H1 (cell line): ENCODE results near the gene ARHGAP8. TPM values are rescaled to one million over a fixed set of nuclear protein-coding genes. Genes with fewer than 3 reads are reported as not detected.
A peak's percentile ranks its signal among the peaks of the same experiment; 100 is the strongest.

Experiments
- CTCF ChIA-PET: fragments of 300-600 bp; sonication (Branson Sonifier 250); formaldehyde crosslinking; loops from one replicate; lab custom pipeline; 2021; ENCODE audit not compliant: partially characterized antibody; lab: Charles Lee
- POLR2A ChIA-PET: fragments of 300-600 bp; sonication (Branson Sonifier 250); formaldehyde crosslinking; loops from one replicate; lab custom pipeline; 2021; ENCODE audit warnings: inconsistent platforms; ENCODE audit not compliant: partially characterized antibody; lab: Charles Lee
- DNase-seq, 2 experiments: peaks; one replicate each; pipeline versions ENCODE4 v3.0.0 to v3.0.0-alpha.2; 2010 to 2022; ENCODE audit warnings: low spot score in 2 of 2, low read depth in 1 of 2, mixed read lengths in 1 of 2
- FAIRE-seq: peaks from 2 replicates; lab custom pipeline; 2011; peaks lifted over from hg19 to GRCh38; lab: Jason Lieb, UNC
- H2AFZ ChIP-seq: 2 replicates; pipeline ENCODE4 v1.8.1; 2012; ENCODE audit warnings: low read length, inconsistent platforms
- H2AK5ac ChIP-seq: 2 replicates; pipeline ENCODE4 v1.6.1; 2013; ENCODE audit warnings: low read depth, low read length
- H2BK120ac ChIP-seq: replicated peaks from 2 replicates; pipeline ENCODE3; 2013; ENCODE audit warnings: low read depth, low read length, inconsistent platforms
- H2BK12ac ChIP-seq: 2 replicates; pipeline ENCODE4 v1.6.1; 2013; ENCODE audit warnings: low read depth, low read length
- H2BK15ac ChIP-seq: 2 replicates; pipeline ENCODE4 v1.6.1; 2013; ENCODE audit warnings: low read length
- H2BK20ac ChIP-seq: 2 replicates; pipeline ENCODE4 v1.6.1; 2013; ENCODE audit warnings: low read length
- H2BK5ac ChIP-seq: 2 replicates; pipeline ENCODE4 v1.6.1; 2013; ENCODE audit warnings: low read depth, low read length
- H3K14ac ChIP-seq: 2 replicates; pipeline ENCODE4 v1.6.1; 2013; ENCODE audit warnings: inconsistent platforms; ENCODE audit not compliant: insufficient read length
- H3K18ac ChIP-seq: 2 replicates; pipeline ENCODE4 v1.6.1; 2013; ENCODE audit warnings: low read length; ENCODE audit errors: extremely low read depth
- H3K23ac ChIP-seq: 2 replicates; pipeline ENCODE4 v1.6.1; 2013; ENCODE audit warnings: inconsistent platforms; ENCODE audit not compliant: insufficient read length
- H3K23me2 ChIP-seq: 2 replicates; pipeline ENCODE4 v1.6.1; 2013; ENCODE audit warnings: low read depth, low read length
- H3K27ac ChIP-seq: 2 replicates; pipeline ENCODE4 v1.6.1; 2011; ENCODE audit warnings: low read depth, low read length, inconsistent platforms
- H3K27me3 ChIP-seq, 4 experiments: replicated peaks in 1 of 4; 1 replicate in 1 of 4; 2 replicates in 3 of 4; pipeline versions ENCODE4 v1.6.1 to v1.8.1; 2011 to 2013; ENCODE audit warnings: low read length in 3 of 4, mild to moderate bottlenecking in 3 of 4, inconsistent platforms in 2 of 4, mixed read lengths in 2 of 4, moderate library complexity in 1 of 4; ENCODE audit not compliant: control insufficient read depth in 3 of 4, insufficient read depth in 3 of 4; ENCODE audit errors: extremely low read depth in 1 of 4
- H3K36me3 ChIP-seq, 4 experiments: 2 replicates each; pipeline versions ENCODE4 v1.6.1 to v1.8.1; 2011 to 2013; ENCODE audit warnings: mild to moderate bottlenecking in 4 of 4, low read length in 3 of 4, moderate library complexity in 2 of 4, control low read depth in 1 of 4, inconsistent platforms in 1 of 4; ENCODE audit not compliant: insufficient read depth in 4 of 4, control insufficient read depth in 2 of 4
- H3K4ac ChIP-seq: replicated peaks from 2 replicates; pipeline ENCODE3; 2013; ENCODE audit warnings: low read length, low read depth, mixed read lengths, inconsistent platforms; ENCODE audit not compliant: insufficient read length
- H3K4me1 ChIP-seq, 4 experiments: replicated peaks in 1 of 4; 1 replicate in 1 of 4; 2 replicates in 3 of 4; pipeline versions ENCODE4 v1.6.1 to v1.8.1; 2011 to 2013; ENCODE audit warnings: low read length in 3 of 4, inconsistent platforms in 2 of 4, mixed read lengths in 1 of 4; ENCODE audit not compliant: insufficient read depth in 4 of 4, control insufficient read depth in 3 of 4
- H3K4me2 ChIP-seq, 2 experiments: 2 replicates each; pipeline versions ENCODE4 v1.6.1 to v1.8.1; 2011 to 2013; ENCODE audit warnings: low read depth in 2 of 2, low read length in 2 of 2, control low read depth in 1 of 2, inconsistent platforms in 1 of 2, mild to moderate bottlenecking in 1 of 2; ENCODE audit not compliant: insufficient read depth in 1 of 2
- H3K4me3 ChIP-seq, 4 experiments: fragments of 200-600, 300-600 bp in 1 of 4; sonication (generic), shearing (Covaris generic), sonication (Bioruptor Twin) in 1 of 4; 2 replicates each; pipeline versions ENCODE4 v1.5.1 to v1.8.1; 2011 to 2016; ENCODE audit warnings: low read length in 4 of 4, low read depth in 3 of 4, control low read depth in 2 of 4, inconsistent platforms in 2 of 4, mild to moderate bottlenecking in 2 of 4, mixed read lengths in 1 of 4, moderate library complexity in 1 of 4; ENCODE audit not compliant: insufficient read depth in 2 of 4; ENCODE audit errors: extremely low read depth in 1 of 4
- H3K56ac ChIP-seq: replicated peaks from 2 replicates; pipeline ENCODE3; 2013; ENCODE audit warnings: low read depth, mild to moderate bottlenecking, mixed read lengths, low read length, inconsistent platforms; ENCODE audit not compliant: insufficient read length
- H3K79me1 ChIP-seq: 2 replicates; pipeline ENCODE4 v1.6.1; 2013; ENCODE audit warnings: low read depth, low read length, control low read depth
- H3K79me2 ChIP-seq, 2 experiments: 2 replicates each; pipeline versions ENCODE4 v1.6.1 to v1.8.1; 2012 to 2013; ENCODE audit warnings: low read length in 2 of 2, mild to moderate bottlenecking in 2 of 2, inconsistent platforms in 1 of 2; ENCODE audit not compliant: insufficient read depth in 2 of 2, control insufficient read depth in 1 of 2
- H3K9ac ChIP-seq, 4 experiments: replicated peaks in 1 of 4; 1 replicate in 1 of 4; 2 replicates in 3 of 4; pipeline versions ENCODE4 v1.6.1 to v1.8.1; 2011 to 2013; ENCODE audit warnings: low read depth in 3 of 4, low read length in 3 of 4, control low read depth in 2 of 4, mild to moderate bottlenecking in 2 of 4, moderate library complexity in 2 of 4, inconsistent platforms in 1 of 4; ENCODE audit errors: extremely low read depth in 1 of 4
- H3K9me3 ChIP-seq, 2 experiments: 2 replicates each; pipeline versions ENCODE4 v1.6.1 to v1.8.1; 2012 to 2013; ENCODE audit warnings: mild to moderate bottlenecking in 2 of 2, moderate library complexity in 2 of 2, control low read depth in 1 of 2, inconsistent platforms in 1 of 2, low read depth in 1 of 2, low read length in 1 of 2, mixed read lengths in 1 of 2; ENCODE audit not compliant: insufficient read depth in 2 of 2
- H4K20me1 ChIP-seq, 2 experiments: replicated peaks in 1 of 2; 2 replicates each; pipeline versions ENCODE3 to v1.8.1; 2011 to 2013; ENCODE audit warnings: inconsistent platforms in 2 of 2, low read length in 2 of 2, mild to moderate bottlenecking in 1 of 2; ENCODE audit not compliant: insufficient read depth in 2 of 2, control insufficient read depth in 1 of 2
- H4K5ac ChIP-seq: 2 replicates; pipeline ENCODE4 v1.6.1; 2013; ENCODE audit warnings: low read length, low read depth, mixed read lengths, inconsistent platforms; ENCODE audit not compliant: insufficient read length
- H4K8ac ChIP-seq: 2 replicates; pipeline ENCODE4 v1.8.0; 2013; ENCODE audit warnings: mild to moderate bottlenecking, moderate library complexity, low read length, inconsistent platforms; ENCODE audit not compliant: insufficient read depth; ENCODE audit errors: extremely low read depth
- H4K91ac ChIP-seq: replicated peaks from 2 replicates; pipeline ENCODE3; 2013; ENCODE audit warnings: low read length, mixed read lengths, inconsistent platforms; ENCODE audit not compliant: insufficient read length
- CHD2 ChIP-seq: IDR thresholded peaks from 2 replicates; pipeline ENCODE4 v1.6.1; 2012; ENCODE audit warnings: low read length, improper control_type of control experiment
- CREB1 ChIP-seq: IDR thresholded peaks from 2 replicates; pipeline ENCODE4 v1.6.1; 2012; ENCODE audit warnings: inconsistent platforms
- CTBP2 ChIP-seq: IDR thresholded peaks from 2 replicates; pipeline ENCODE4 v1.7.0; 2011; ENCODE audit warnings: borderline replicate concordance, mild to moderate bottlenecking, moderate library complexity, mixed read lengths, low read length; ENCODE audit not compliant: insufficient read depth, insufficient read length
- EZH2 ChIP-seq: fragments of 200-600 bp; sonication (generic); IDR thresholded peaks from 2 replicates; pipeline ENCODE4 v1.7.1; 2012; ENCODE audit warnings: low read depth, mild to moderate bottlenecking, moderate library complexity, low read length, inconsistent platforms; ENCODE audit not compliant: severe bottlenecking
- HDAC6 ChIP-seq: IDR thresholded peaks from one replicate; pipeline ENCODE4 v1.7.1; 2012; ENCODE audit warnings: low read depth, mild to moderate bottlenecking, inconsistent platforms, low read length, moderate library complexity
- SIN3A ChIP-seq, 2 experiments: IDR thresholded peaks in 1 of 2; conservative IDR thresholded peaks in 1 of 2; 2 replicates each; pipeline ENCODE4 v1.6.1; 2011 to 2012; ENCODE audit warnings: low read length in 2 of 2, improper control_type of control experiment in 1 of 2, low read depth in 1 of 2, mild to moderate bottlenecking in 1 of 2
- SIRT6 ChIP-seq: IDR thresholded peaks from one replicate; pipeline ENCODE4 v1.7.1; 2012; ENCODE audit warnings: low read length, inconsistent platforms
- SIX5 ChIP-seq: IDR thresholded peaks from 2 replicates; pipeline ENCODE4 v1.6.1; 2011; ENCODE audit warnings: mild to moderate bottlenecking, low read depth, low read length
- ZNF274 ChIP-seq: IDR thresholded peaks from 2 replicates; pipeline ENCODE4 v1.7.0; 2012; ENCODE audit warnings: low read length, borderline replicate concordance; ENCODE audit errors: extremely low read depth
- WGBS, 2 experiments: shearing (Covaris generic) in 1 of 2; methylation state at CpG; one replicate each; pipeline versions ENCODE4 v1.1.6 to v1.1.7; 2013 to 2015; ENCODE audit warnings: low lambda C conversion rate in 2 of 2, mixed read lengths in 2 of 2, inconsistent platforms in 1 of 2, low coverage in 1 of 2, missing lambda C conversion rate in 1 of 2; ENCODE audit not compliant: insufficient replicate concordance in 2 of 2, insufficient coverage in 1 of 2, insufficient read length in 1 of 2; ENCODE audit errors: extremely low coverage in 1 of 2, missing lambda C conversion rate in 1 of 2; 5-methylcytosine and 5-hydroxymethylcytosine counted together
- polyA plus RNA-seq, 7 experiments: library from polyadenylated mRNA; depleted of rRNA in 3 of 7; stranded (reverse) in 5 of 7; unstranded in 2 of 7; fragments of >200 nt in 5 of 7; fragments of 200-250 nt in 2 of 7; gene quantifications; 1 replicate in 5 of 7; 2 replicates in 1 of 7; 4 replicates in 1 of 7; pipeline versions ENCODE4 v1.2.1 to v1.2.3, GENCODE V29; 2011 to 2013; ENCODE audit warnings: missing spikeins in 2 of 7, mixed read lengths in 2 of 7
- total RNA-seq: library from RNA; stranded (reverse); fragmentation: NEBNext Ultra II Directional; extraction: Animal tissue kit (Norgen Biotek cat#: 25700); gene quantifications from 2 replicates; pipeline ENCODE4 v1.2.1, GENCODE V29; 2021

The ARHGAP8 gene
- total and polyA plus RNA-seq, 2 of the 8 experiments (the other 6 are each of a cell fraction or from before 2014, with no cell fraction given) = 35.6 to 47.7 TPM

DNA sequence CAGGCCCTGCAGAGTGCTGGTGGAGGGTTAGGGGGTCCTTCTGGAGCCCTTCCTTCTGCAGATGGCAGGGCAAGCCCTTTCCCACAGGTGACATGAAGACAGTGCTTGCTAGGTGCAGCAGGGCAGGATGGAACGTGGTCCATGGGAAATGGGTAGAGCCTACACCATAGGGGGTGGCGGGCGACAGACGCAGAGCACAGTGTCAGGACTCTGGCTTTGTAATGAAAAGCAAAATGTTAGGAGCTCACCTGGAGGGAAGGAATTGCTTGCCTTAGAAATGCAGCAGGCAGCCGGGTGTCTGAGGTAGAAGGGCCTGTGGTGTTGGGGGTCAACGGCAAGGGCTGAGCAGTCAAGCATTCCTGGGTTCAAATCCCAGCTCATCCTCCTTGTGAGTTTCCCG, 54.9 kb downstream of the ARHGAP8 start:
- Histone ChIP-seq H3K14ac (no peak overlapping the region), H4K20me1 (peaks cover 4 to 7% of the 10 kb centered on the region in 2 experiments), H3K9me3 (no peaks in the 10 kb centered on the region), H2AK5ac (peak overlapping the region; percentile 11; the same call in 1 of the 2 replicates), H2BK5ac (peak overlapping the region; percentile 5; the same call in 1 of the 2 replicates), H3K79me2 (no peaks in the 10 kb centered on the region), H4K5ac (no peak overlapping the region), H4K91ac (no peak overlapping the region), H2AFZ (no peak overlapping the region), H3K56ac (no peak overlapping the region), H3K4me2 (peak overlapping the region; percentile 14 to 36; a peak in 3 of 4 replicates), H3K23ac (no peak overlapping the region), H3K36me3 (peaks cover 0 to 3% (median under 1%) of the 10 kb centered on the region in 4 experiments; a peak in 4 of 8 replicates), H2BK20ac (no peak overlapping the region), H3K27ac (no peak overlapping the region), H3K79me1 (no peaks in the 10 kb centered on the region), H3K4ac (no peak overlapping the region), H3K27me3 (no peaks in the 10 kb centered on the region), H3K9ac (no peak overlapping the region), H3K23me2 (no peaks in the 10 kb centered on the region), H2BK15ac (no peak overlapping the region), H3K4me1 (peaks cover 7 to 10% (median 9%) of the 10 kb centered on the region in 4 experiments), H3K4me3 (no peak overlapping the region), H3K18ac (no peak overlapping the region), H4K8ac (no peak overlapping the region), H2BK12ac (peak overlapping the region; percentile 84; the same call in 1 of the 2 replicates), H2BK120ac (no peak overlapping the region)
- FAIRE-seq = peak; percentile 52
- CTCF ChIA-PET = interaction anchor here (0.6 to 3.7 kb wide), 11 partner anchors 9 to 149 kb away, joined by 3 to 22 read pairs (median 3); no protein-coding TSS in a partner anchor
- DNase-seq = peak in 1 of 2 experiments; percentile 62
- 32% methylated on average over 7 of the region's 7 CpGs; no CpG with 5 or more reads in 1 of the 2 experiments for WGBS, 2 experiments
- POLR2A ChIA-PET = interaction anchor here (0.6 to 1.6 kb wide), 6 partner anchors 9 to 109 kb away, joined by 3 to 6 read pairs (median 4); no protein-coding TSS in a partner anchor
- TF ChIP-seq ZNF274 (no peak), CTBP2 (peak; percentile 82), HDAC6 (no peak), SIRT6 (no peak), CHD2 (no peak), SIN3A (conservative IDR thresholded peaks at IDR 0.05 in 1 of 2, IDR thresholded peaks at IDR 0.05 in 1 of 2; ENCODE audit: low read depth in 1 of 2, low read length in 2 of 2) (0 out of 4 replicates have a peak, but pooled peaks have one; percentile 27 to 55), SIX5 (no peak), EZH2 (no peak), CREB1 (0 out of 2 replicates have a peak, but pooled peaks have one; percentile 10)
